ENCODE results near the gene DHX8.

DHX8 gene

GRCh38 chr17:43548689-43549379 lies 65.1 kb downstream of the DHX8 start:
- DNase-seq (ENCODE audit: low read depth), result no peak

GRCh38 chr17:43549496-43549895 lies 65.7 kb downstream of the DHX8 start:
- no peak for DNase-seq (ENCODE audit: low read depth)

DNA sequence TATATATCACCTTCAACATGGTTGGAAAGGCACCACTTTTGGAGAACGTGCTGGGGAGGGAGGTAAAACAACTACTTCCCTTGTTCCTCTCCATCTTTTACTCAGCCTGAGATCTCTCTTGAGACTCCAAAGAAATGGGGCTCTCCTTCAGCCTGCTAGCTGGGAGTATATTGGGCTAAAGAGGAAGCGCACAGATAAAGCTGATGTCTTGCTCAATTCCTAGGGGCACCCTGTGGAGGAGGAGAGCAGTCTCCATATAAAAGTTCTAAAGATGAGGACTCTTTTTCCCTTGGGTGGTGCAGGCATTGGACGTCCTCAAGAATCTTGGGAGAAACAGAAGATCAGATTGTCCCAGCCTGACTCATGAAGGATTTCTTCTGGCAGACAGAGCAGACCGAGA lies 67.0 kb downstream of the DHX8 start:
- no peak for DNase-seq (ENCODE audit: low read depth)

GRCh38 chr17:43552229-43552837 lies 68.6 kb downstream of the DHX8 start:
- DNase-seq (ENCODE audit: low read depth), result no peak

GRCh38 chr17:43553573-43553972 lies 69.8 kb downstream of the DHX8 start:
- no peak for DNase-seq (ENCODE audit: low read depth)

GRCh38 chr17:43554857-43555256 lies 71.1 kb downstream of the DHX8 start:
- DNase-seq (ENCODE audit: low read depth), result no peak

- no peak for DNase-seq (ENCODE audit: low read depth)
Measured at GRCh38 chr17:43556292-43556691, 72.5 kb downstream of the DHX8 start.

DNA sequence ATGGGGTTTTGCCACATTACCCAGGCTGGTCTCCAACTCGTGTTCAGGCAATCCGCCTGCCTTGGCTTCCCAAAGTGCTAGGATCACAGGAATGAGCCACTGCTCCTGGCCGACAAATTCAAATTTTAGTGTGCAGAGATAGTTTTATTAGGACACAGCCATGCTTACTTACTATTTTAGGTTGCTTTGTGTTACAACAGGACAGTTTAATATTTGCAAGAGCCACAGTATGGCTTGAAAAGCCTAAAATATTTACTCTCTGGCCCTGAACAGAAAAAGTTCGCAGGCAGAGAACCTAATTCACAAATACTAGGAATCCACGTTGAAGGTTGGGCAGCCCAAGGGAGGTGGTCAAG lies 75.0 kb downstream of the DHX8 start:
- no peak for DNase-seq (ENCODE audit: low read depth)

GRCh38 chr17:43559161-43559816 lies 75.5 kb downstream of the DHX8 start:
- no peak for DNase-seq (ENCODE audit: low read depth)

- no peak for DNase-seq (ENCODE audit: low read depth)
Measured at GRCh38 chr17:43560461-43561427, 77.0 kb downstream of the DHX8 start.

DNA sequence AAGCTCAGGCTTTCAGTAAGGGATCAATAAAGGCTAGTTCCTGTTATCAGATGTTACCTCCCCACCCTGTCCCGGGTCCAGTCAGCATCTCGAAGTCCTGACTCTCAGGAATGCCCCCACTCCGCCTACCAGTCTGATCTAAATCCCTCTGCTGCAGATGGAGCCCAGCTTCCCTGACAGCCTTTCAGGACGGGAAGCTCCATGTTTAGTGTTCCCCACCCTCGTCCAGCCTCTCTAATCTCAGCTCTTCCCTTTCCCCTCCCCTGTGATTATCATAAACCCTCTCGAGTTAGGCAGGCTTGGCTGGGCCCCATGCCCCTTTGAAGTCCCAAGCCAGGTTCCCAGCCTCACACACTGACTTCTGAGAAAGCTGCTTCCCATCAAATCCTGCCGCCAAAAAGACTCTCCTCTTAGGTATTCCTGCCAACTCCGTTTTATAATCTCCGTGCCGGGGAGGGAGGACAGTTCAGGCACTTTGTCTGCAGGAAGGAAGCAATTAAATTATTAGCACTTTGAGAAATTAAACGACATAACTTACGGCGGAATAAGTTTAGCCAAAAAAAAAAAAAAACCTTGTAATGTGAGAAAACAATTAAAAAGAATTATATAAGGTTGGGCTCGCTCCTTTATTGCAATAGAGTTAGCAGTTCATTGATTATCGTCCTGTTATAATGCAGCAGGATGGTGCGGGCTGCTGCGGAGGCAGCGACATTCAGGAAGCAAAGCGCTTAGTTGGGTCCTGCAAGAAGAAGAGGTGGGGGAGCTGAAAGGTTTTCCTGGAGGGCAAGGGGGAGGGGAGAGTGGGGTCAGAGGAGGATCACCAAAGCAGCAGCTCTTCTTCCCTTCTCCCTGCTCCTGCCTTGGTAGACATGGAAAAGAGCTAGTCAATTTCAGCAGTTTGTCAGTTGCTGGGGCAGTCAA lies 79.2 kb downstream of the DHX8 start:
- DNase-seq (ENCODE audit: low read depth), result no peak

DNA sequence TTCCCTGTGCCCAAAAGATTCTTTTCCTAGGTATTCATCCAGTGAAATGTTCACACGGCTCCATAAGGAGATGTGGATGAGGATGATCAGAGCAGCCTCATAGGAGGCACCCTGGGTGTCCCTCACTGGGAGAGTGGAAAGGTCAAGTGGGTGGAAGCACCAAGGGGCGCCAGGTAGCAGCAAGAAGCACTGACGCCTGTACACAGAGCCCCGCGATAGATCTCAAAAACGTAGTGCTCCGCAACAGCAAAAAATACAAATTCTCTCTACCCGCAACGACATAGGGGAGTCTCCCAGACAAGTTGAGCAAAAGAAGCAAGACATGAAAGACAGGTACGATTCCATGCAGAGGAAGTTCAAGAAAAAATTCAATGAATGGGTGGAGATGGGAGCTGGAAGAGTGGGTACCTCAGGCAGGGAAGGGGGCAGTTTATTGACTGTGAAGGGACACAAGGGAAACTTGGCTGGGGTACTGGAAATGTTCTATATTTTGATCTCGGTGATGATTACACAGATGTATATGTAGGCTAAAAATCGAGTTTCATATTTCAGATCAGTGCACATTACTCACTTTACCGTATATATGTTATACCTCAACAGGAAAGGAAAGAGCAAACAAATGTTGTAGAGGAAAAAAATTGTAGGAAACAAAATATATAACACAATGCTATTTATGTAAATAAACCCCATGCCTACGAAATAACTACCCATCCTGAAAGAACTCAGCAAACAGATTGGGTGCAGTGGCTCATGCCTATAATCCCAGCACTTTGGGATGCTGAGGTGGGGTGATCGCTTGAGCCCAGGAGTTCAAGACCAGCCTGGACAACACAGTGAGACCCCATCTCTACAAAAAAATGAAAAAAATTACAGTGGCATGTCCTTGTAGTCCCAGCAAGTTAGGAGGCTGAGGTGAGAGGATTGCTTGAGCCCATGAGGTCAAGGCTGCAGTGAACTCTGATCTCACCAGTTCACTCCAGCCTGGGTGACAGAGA lies 80.1 kb downstream of the DHX8 start:
- no peak for DNase-seq (ENCODE audit: low read depth)

DNA sequence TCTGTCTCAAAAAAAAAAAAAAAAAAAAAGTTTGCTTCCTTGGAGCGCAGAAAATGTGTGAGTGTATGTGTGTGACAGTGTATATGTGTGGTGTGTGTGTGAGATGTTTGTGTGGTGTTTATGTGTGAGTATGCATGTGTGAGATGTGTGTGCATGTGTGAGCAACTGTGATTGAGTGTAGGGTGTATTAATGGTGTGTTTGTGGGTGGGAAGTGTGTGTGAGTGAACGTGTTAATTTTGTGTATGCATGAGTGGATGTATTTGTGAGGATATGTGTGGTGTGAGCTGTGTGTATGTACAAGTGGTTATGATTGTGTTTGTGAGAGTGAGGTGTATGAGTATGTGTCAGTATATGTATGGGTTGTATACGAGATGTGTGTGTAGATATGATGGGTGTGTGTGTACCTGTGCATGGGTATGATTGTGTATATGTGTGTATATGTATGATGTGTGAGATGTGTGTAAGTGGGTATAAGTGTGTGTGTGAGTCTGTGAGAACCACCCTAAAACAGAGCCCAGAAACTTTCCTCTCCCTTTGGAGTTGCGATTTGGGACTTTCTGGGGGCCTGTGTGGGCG lies 84.8 kb downstream of the DHX8 start:
- no peak for DNase-seq (ENCODE audit: low read depth)

DNA sequence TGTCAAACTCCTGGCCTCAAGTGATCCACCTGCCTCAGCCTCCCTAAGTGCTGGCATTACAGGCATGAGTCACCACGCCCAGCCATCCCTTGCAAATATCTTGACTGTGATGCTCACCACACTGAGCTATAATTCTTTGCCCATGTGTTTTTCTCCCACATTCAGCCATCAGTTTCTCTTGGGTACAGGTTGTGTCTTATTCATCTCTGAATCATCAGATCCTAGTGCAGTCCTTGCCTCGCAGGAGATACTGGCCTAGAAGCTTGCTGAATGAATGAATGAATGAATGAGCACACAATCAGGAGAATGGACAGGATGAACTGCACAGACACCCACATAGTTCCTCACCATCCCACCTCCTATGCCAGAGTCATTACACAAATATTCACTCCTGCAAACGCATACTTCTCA lies 86.7 kb downstream of the DHX8 start:
- DNase-seq (ENCODE audit: low read depth), result no peak

- DNase-seq (ENCODE audit: low read depth), result no peak
Measured at GRCh38 chr17:43572368-43572980, 88.7 kb downstream of the DHX8 start.

DNA sequence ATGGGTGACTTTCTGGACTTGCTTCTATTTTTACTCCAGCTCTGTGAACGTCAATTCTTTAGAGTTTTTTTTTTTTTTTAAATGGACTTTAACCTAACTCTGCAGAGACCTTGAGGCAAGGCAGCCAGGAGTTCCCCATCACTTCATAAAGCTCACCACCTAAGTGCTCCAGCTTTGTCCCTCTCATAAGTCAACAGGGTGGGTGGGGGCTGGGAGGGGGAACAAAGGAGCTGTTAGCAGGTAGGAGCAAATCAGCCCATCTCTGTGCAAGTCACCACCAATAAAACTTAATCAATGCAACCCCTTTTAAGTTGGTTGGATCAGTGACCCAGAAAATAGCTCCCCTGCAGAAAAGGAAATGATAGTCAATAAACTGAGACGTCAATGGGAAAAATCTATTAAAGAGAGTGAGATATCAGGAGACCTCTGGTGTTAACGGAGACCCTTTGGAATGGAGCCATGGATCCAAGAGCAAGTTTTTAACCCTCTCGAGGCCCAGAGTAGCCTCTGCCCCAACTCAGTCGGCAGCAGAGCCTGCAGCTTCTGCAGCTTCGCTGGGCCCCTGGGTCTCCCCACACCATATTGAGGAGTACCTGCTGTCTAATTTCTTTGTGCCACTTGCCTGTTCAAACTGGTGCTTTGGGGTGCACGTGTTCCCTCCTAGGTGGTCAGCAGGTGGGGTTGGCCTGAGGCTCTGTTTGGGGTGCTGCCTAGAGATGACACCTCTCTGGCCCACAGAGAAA lies 90.0 kb downstream of the DHX8 start:
- DNase-seq (ENCODE audit: low read depth), result no peak

- no peak for DNase-seq (ENCODE audit: low read depth)
Measured at GRCh38 chr17:43574348-43574747, 90.6 kb downstream of the DHX8 start.

DNA sequence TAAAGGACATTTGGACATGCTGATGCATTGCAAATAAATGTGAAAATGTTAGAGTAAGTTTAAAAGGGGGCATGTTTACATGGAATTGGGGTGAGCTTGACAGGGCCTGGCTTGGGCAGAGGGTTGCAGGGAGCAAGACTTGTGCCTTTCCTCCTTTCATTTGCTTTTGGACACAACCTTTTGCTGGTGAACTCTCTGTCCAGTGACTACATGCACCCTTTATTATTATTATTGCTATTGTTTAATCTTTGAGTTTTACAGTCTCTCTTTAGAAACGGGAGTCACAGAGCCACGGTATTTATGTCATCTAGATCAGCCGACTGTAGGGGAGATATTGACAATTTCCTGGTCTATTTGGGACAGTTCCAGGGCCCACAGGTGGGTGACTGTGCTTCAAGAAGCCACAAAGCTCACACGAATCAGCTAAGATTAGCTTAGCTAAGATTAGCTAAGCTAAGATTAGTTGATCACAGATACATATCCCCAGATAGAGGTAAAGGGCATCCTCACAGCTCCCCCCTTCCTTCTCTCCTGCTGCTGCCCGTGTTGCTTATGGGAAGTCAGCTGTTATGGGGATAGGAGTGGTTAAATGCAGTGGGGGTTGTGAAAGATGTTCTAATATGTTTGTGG lies 91.2 kb downstream of the DHX8 start:
- DNase-seq (ENCODE audit: low read depth), result no peak

All from stimulated activated CD4-positive, alpha-beta T cell treated with anti-CD3 and anti-CD28 coated beads, Interleukin-2, amount 100 ng/mL, for 4 hours (primary cell).